ENCODE measurements around the gene DISP2.

DISP2 gene

DNA sequence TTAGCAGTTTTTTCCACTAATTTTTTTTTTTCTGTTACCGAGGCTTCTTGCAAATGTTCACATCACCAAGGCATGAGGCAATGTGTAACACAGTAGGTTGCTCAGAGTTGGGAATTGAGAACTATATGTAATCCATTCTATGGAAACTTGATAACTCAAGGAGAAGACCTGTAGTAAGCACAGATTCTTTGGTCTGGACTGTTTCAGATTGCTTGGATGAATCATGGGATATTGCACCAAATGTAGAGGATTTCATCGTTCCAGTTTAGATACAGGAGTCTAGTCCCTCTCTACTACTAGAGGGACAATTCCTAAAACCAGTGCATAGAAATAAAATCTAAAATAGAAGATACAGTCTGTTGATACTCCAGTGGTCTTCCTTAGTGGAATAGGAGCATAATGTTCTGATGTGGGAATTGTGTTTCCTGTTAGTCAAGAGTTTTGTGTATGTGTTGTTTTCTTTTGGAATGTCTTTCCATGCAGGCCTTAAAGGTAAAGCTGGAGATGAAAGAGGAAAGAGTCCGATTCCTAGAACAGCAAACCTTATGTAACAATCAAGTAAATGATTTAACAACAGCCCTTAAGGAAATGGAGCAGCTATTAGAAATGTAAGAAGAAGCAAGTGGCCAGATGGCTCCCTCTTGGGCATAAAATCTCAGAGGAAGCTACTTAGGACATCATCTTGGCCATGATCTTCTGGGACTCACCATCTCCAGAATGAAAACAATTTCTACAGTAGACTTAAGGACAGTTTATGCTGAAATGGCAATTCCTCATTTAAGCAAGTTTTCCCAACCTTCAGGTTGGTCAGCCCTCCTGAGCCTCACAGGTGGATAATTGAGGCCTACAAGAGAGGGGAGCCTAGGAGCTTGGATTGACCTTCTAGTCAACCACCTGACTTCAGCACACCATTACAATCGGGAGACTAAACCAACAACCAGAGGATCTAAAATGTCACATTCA lies 35.2 kb downstream of the DISP2 start:
- no peak for DNase-seq (ENCODE audit: low read depth, low spot score)

DNA sequence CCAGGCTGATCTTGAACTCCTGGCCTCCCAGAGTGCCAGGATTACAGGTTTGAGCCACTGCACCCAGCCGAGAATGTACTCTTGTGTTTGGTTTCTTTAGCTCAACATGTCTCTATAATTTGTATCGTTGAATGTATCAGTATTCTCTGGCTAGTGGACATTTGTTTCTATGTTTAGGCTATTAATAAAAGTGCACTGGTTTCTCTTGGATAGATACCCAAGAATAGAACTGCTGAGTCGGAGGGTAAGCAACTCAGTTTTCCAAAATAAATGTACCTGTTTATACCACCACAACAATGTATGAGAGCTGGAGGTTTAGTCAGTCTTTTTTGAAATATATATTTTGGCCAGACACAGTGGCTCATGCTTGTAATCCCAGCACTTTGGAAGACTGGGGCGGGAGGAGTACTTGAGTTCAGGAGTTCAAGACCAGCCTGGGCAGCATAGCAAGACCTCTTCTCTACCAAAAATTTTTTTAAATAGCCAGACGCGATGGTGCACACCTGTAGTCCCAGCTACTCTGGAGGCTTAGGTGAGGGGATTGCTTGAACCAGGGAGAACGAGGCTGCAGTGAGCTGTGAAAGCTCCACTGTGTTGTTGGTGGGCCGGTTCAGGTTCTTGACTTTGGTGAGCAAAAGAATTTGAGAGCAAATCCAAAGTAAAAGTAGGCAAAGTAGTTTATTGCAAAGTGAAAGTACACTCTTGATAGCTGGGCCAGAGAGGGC lies 39.8 kb downstream of the DISP2 start:
- no peak for DNase-seq (ENCODE audit: low read depth, low spot score)

DNA sequence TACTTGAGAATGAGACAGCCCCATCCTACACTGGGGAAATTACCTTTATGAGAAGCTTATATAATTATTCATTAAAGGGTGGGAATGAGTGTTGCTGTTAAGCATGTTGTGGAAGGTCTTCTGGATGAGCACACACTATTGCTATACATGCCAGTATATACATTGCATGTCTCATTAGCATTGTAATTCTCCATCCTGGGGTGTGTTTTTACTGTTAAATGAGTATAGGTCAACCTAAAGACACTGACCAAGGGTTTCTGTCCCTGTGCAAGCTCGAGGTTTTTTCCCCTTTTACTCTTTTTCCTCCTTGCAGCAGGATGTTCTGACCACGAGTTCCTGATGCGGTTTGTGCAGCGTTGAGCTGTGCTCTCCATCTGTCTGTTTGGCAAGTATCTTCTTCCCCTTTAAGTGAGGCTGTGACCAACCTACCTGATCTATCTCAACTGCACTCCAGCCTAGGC lies 40.4 kb downstream of the DISP2 start:
- DNase-seq (ENCODE audit: low read depth, low spot score): no peak

- no peak for DNase-seq (ENCODE audit: low read depth, low spot score)
Observed at GRCh38 chr15:40399370-40399769, 41.4 kb downstream of the DISP2 start.

DNA sequence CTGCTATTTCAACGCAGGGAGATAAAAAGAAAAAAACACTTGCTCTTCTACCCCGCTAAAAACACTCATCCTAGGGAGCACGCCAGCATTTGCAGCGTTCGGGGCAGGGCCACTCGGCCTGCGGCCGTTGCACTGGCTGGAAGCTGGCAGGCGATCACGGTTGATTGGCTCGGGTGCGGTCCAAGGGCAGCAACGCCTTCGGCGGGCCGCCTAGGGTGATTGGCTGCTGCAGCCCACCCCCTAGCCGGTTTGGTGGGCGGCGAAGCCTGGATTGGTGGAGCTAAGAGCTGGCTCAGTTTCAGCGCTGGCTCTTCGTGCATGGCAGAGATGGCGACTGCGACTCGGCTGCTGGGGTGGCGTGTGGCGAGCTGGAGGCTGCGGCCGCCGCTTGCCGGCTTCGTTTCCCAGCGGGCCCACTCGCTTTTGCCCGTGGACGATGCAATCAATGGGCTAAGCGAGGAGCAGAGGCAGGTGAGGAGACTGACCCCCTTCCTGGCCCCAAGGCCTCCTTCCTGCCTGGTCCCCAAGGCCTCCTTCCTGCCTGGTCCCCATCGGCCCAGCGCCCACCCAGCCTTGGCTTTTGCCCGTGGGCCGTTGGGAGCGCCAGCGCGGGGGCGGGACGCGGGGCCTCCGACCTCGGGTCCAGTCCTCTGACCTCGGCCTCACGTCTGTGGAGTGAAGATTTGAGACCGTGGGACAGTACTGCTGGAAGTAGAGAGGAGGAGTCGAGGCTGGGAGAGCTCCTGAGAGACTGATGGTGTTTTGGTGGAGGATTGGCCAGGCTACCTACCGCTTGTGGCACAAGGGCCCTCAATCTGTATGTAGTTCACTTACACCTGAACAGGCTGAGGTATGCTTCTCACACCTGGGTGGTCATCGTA lies 47.7 kb downstream of the DISP2 start, which contains the start of gene IVD:
Gene IVD, plus strand, starts transcription at position 295 of the 881 bp plus-strand sequence. Its CDS starts 33 bp downstream, at position 328.
- peak; percentile 83 for DNase-seq (ENCODE audit: low read depth, low spot score)

DNA sequence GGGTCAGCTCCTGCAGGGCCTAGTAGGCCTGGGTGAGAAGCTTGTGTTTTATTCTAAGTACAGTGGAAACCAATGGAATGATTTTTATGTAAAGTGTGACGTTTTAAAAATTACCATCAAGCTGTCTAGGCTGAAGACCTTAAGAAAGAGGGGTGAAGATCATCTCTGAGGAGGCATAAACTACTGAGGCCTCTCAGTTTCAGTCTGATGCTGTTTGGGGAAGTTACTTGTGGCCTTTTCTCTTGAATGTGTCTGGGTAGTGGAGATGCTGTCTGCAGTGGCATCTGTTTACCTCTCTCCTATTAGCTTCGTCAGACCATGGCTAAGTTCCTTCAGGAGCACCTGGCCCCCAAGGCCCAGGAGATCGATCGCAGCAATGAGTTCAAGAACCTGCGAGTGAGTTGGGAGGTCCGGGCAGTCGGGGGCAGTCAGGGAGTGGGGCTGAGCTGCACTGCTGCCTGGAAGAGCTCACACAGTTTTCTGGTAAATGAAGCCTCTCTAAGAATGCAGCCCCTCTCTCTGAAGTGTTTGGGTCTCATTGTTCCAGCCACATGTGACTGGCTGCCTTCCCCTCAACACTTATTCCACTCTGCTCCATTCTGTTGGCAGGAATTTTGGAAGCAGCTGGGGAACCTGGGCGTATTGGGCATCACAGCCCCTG lies 49.4 kb downstream of the DISP2 start:
- DNase-seq (ENCODE audit: low read depth, low spot score): no peak

DNA sequence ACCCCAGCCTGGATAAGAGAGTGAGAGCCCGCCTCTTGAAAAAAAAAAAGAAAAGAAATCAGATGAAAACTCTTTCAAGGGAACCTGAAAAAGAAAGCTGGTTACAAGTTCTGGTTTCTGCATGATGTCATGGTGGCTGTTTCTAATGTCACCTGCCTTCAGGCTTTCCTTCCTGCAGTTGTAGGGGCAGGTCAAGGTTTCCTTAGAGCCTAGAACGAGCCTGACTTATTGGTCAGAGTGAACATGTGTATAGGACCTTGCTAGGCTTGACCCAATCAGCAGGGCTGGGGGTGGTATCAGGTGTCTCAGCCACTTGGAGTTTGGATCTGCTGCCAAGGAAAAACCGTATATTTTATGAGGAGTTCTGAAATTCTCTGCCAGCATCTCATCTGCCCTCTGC lies 51.3 kb downstream of the DISP2 start:
- DNase-seq (ENCODE audit: low read depth, low spot score): no peak

- DNase-seq (ENCODE audit: low read depth, low spot score): no peak
Observed at GRCh38 chr15:40410476-40410875, 52.5 kb downstream of the DISP2 start.

GRCh38 chr15:40412095-40412759 lies 54.2 kb downstream of the DISP2 start:
- DNase-seq (ENCODE audit: low read depth, low spot score): no peak

DNA sequence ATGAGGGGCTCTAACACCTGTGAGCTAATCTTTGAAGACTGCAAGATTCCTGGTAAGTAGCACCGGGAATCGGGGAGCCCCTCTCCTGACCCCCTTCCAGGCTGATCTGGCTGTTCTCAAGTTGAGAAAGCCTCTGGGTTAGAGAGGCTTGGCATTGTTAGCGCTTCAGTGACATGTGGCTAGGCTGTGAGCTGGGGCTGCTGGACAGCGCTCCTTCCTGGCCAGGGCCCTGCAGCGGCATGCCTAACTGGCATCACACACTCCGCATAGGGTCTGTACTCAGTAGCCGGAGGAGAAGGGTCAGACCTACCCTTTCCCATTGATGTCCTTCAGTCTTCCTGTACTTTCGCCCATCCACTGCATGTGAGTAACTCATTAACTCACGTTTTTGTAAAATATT lies 55.0 kb downstream of the DISP2 start:
- DNase-seq (ENCODE audit: low read depth, low spot score): no peak

DNA sequence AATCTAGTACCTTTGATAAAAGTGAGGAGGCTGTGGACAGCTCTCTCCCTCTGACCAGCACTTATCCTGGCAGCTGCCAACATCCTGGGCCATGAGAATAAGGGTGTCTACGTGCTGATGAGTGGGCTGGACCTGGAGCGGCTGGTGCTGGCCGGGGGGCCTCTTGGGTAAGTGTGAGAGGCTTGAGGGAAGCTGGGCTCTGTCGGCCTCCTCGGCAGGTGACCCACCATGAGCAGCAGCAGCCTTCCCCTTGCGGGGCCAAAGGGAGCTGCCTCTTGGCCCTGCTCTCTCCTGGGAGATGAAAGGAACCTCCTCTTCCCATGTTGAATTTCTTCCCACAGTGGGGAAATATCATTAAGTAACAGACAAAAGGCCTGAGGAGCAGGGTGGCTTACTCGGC lies 56.8 kb downstream of the DISP2 start:
- no peak for DNase-seq (ENCODE audit: low read depth, low spot score)

DNA sequence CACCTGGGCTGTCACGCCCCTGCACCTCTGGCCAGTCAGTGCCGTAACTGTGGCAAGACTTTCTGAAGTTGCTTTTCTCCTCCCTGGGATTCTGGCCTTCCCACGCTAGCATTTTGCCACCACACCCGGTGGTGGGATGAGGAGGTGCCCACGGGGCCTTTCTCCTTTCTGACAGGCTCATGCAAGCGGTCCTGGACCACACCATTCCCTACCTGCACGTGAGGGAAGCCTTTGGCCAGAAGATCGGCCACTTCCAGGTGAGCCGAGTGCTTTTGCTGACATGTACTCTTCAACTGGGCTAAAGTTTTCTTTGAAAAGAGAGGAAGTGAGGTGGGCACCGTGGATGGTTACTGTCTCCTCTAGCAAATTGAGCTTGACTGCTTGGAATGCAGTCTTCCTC lies 57.2 kb downstream of the DISP2 start:
- DNase-seq (ENCODE audit: low read depth, low spot score): no peak

GRCh38 chr15:40416056-40416455 lies 58.0 kb downstream of the DISP2 start:
- no peak for DNase-seq (ENCODE audit: low read depth, low spot score)

DNA sequence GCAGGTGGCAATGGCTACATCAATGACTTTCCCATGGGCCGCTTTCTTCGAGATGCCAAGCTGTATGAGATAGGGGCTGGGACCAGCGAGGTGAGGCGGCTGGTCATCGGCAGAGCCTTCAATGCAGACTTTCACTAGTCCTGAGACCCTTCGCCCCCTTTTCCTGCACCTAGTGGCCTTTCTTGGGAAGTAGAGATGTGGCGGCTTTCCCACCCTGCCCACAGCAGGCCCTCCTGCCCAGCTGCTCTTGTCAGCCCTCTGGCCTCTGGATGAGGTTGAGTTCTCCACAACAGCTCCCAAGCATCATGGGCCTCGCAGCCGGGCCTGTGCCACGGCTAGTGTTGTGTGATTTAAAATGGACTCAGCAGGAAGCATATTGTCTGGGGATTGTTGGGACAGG lies 60.1 kb downstream of the DISP2 start:
- no peak for DNase-seq (ENCODE audit: low read depth, low spot score)

DNA sequence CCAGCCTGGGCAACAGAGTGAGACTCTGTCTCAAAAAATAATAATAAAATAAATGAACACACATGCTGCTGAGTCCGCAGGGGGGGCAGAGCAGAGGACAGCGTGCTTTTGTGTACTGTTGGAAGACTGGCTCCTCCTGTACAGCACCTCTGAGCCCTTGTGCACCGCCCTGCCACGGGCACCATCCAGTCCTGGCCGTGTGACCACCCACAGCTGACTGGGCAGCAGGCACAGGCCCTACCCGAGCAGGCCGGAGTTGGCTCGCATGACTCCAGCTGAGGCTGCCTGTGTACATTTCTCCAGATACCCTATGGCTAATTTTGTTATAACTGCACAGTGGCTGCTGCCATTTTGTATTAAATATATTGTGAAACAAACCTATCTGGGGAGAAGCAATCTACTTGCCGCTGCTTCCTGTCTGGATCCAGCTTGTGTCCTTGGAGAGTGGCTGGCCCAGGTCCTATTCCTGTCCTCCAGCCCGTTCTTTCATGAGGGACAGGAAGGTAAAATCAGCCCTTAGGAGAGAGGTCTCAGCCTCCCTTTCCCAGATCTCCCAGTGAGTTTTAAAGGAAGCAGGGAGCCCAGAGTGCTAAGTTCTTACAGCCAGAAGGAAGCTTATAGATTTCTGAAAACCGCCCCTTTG lies 62.2 kb downstream of the DISP2 start:
- no peak for DNase-seq (ENCODE audit: low read depth, low spot score)

- no peak for DNase-seq (ENCODE audit: low read depth, low spot score)
Observed at GRCh38 chr15:40420793-40421192, 62.8 kb downstream of the DISP2 start.

GRCh38 chr15:40421246-40422157 lies 63.5 kb downstream of the DISP2 start:
- DNase-seq (ENCODE audit: low read depth, low spot score): no peak

GRCh38 chr15:40424483-40425115 lies 66.6 kb downstream of the DISP2 start:
- no peak for DNase-seq (ENCODE audit: low read depth, low spot score)
